Tibial artery (tissue), 4 donors: ENCODE data around the gene GRIK4.

Experiments
- DNase-seq, 2 donors: peaks; one replicate each; pipeline ENCODE4 v3.0.0-alpha.2; 2019
- H3K27ac ChIP-seq, 2 donors: fragments of 200-600 bp; sonication (generic) in 1 of 2; 1 replicate in 1 of 2; 2 replicates in 1 of 2; pipeline ENCODE4 v1.5.1; 2018 to 2019; ENCODE audit warnings: mild to moderate bottlenecking in 1 of 2
- H3K27me3 ChIP-seq, 2 donors: fragments of 200-600 bp; sonication (generic) in 1 of 2; one replicate each; pipeline versions ENCODE4 v1.5.1 to v1.6.0; 2016 to 2019
- H3K36me3 ChIP-seq, 3 donors: fragments of 200-600 bp; sonication (generic) in 2 of 3; one replicate each; pipeline ENCODE4 v1.5.1; 2016 to 2019; ENCODE audit warnings: mild to moderate bottlenecking in 2 of 3
- H3K4me1 ChIP-seq, 4 donors: fragments of 200-600 bp; sonication (generic) in 2 of 4; 1 replicate in 3 of 4; 2 replicates in 1 of 4; pipeline ENCODE4 v1.5.1; 2016 to 2019
- H3K4me3 ChIP-seq, 2 donors: fragments of 200-600 bp; sonication (generic) in 1 of 2; 1 replicate in 1 of 2; 2 replicates in 1 of 2; pipeline ENCODE4 v1.5.1; 2018 to 2019; ENCODE audit warnings: mild to moderate bottlenecking in 2 of 2
- H3K9me3 ChIP-seq, 3 donors: fragments of 200-600 bp; sonication (generic) in 1 of 3; one replicate each; pipeline ENCODE4 v1.5.1; 2016 to 2019
- CTCF ChIP-seq, 2 experiments: fragments of 200-600 bp in 1 of 2; fragments of 450-650 bp in 1 of 2; IDR thresholded peaks; one replicate each; pipeline ENCODE4 v1.5.1; 2017 to 2019; ENCODE audit warnings: antibody characterized with exemption in 2 of 2, mild to moderate bottlenecking in 1 of 2, moderate library complexity in 1 of 2
- intact Hi-C: fragments of 100-400 bp; cut with DNase I; formaldehyde crosslinking; loops from one replicate; pipeline ENCODE4 v1.15.0; 2023; ENCODE audit warnings: low total_unique reads

The GRIK4 gene

GRCh38 chr11:120900643-120901042 lies 389.1 kb downstream of the GRIK4 start:
- no peaks in the 10 kb centered on the region for H3K9me3 ChIP-seq
- H3K4me1 ChIP-seq: no peaks in the 10 kb centered on the region
- H3K4me3 ChIP-seq: no peak overlapping the region
- no peak for TF ChIP-seq CTCF (IDR thresholded peaks at IDR 0.05)
- H3K36me3 ChIP-seq: no peaks in the 10 kb centered on the region
- H3K27me3 ChIP-seq: peaks cover 0 to 42% of the 10 kb centered on the region in 2 donors
- H3K27ac ChIP-seq: no peak overlapping the region
- intact Hi-C loops: no loop called here
- DNase-seq: no peak

- Histone ChIP-seq H3K27me3 (peaks cover 0 to 36% of the 10 kb centered on the region in 2 donors), H3K4me1 (no peaks in the 10 kb centered on the region), H3K27ac (no peak overlapping the region), H3K36me3 (no peaks in the 10 kb centered on the region), H3K9me3 (no peaks in the 10 kb centered on the region), H3K4me3 (no peak overlapping the region)
- TF ChIP-seq CTCF (IDR thresholded peaks at IDR 0.05): no peak
- intact Hi-C loops: no loop called here
- DNase-seq: no peak
These were observed 392.1 kb downstream of the GRIK4 start for GRCh38 chr11:120903686-120904085.

GRCh38 chr11:120904116-120904515 lies 392.6 kb downstream of the GRIK4 start:
- Histone ChIP-seq H3K27me3 (peaks cover 0 to 31% of the 10 kb centered on the region in 2 donors), H3K27ac (no peak overlapping the region), H3K4me1 (no peaks in the 10 kb centered on the region), H3K9me3 (no peaks in the 10 kb centered on the region), H3K36me3 (no peaks in the 10 kb centered on the region), H3K4me3 (no peak overlapping the region)
- no peak for DNase-seq
- TF ChIP-seq CTCF (IDR thresholded peaks at IDR 0.05): no peak
- intact Hi-C loops: no loop called here

GRCh38 chr11:120906766-120907165 lies 395.2 kb downstream of the GRIK4 start:
- no peak for DNase-seq
- Histone ChIP-seq H3K27ac (no peak overlapping the region), H3K36me3 (no peaks in the 10 kb centered on the region), H3K4me3 (no peak overlapping the region), H3K27me3 (peaks cover 0 to 27% of the 10 kb centered on the region in 2 donors), H3K9me3 (no peaks in the 10 kb centered on the region), H3K4me1 (no peaks in the 10 kb centered on the region)
- no peak for TF ChIP-seq CTCF (IDR thresholded peaks at IDR 0.05)
- intact Hi-C loops: no loop called here

- H3K4me1 ChIP-seq: no peaks in the 10 kb centered on the region
- TF ChIP-seq CTCF (IDR thresholded peaks at IDR 0.05): no peak
- no peak overlapping the region for H3K4me3 ChIP-seq
- no peaks in the 10 kb centered on the region for H3K9me3 ChIP-seq
- intact Hi-C loops: no loop called here
- no peak for DNase-seq
- no peak overlapping the region for H3K27ac ChIP-seq
- H3K27me3 ChIP-seq: peaks cover 0 to 26% of the 10 kb centered on the region in 2 donors
- no peaks in the 10 kb centered on the region for H3K36me3 ChIP-seq
These were observed 396.4 kb downstream of the GRIK4 start for GRCh38 chr11:120907971-120908370.
